HS-5 (cell line): ENCODE measurements around the gene GLTPD2.
A peak's percentile ranks its signal among the peaks of the same experiment; 100 is the strongest.
"Not testable (repeated sequence)": the region's sequence is repeated elsewhere in the genome, so short reads cannot be mapped to it uniquely, and the experiment has no call there.

Experiments used
- DNase-seq: peaks from one replicate; pipeline ENCODE4 v3.0.0-alpha.2; 2012; ENCODE audit warnings: low read depth

The GLTPD2 gene

DNA sequence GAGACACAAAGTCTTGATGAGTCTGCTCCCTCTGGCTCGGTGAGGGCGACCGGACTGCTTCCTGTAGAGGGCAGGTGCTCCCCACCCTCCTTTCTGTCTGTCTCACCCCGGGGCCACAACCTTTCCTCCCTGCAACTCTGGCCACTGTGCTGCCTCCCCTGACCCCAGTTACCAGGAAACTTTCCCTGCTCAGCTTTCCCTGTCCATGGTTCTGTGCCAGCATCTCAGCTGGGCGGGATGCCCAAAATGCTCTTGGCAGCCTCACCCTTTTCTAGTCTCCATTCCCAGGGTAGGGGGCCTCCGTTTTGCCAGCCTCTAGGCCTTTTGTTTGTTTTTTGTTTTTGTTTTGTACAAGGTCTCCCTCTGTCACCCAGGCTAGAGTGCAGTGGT lies 19.6 kb downstream of the GLTPD2 start:
- DNase-seq: no peak

DNA sequence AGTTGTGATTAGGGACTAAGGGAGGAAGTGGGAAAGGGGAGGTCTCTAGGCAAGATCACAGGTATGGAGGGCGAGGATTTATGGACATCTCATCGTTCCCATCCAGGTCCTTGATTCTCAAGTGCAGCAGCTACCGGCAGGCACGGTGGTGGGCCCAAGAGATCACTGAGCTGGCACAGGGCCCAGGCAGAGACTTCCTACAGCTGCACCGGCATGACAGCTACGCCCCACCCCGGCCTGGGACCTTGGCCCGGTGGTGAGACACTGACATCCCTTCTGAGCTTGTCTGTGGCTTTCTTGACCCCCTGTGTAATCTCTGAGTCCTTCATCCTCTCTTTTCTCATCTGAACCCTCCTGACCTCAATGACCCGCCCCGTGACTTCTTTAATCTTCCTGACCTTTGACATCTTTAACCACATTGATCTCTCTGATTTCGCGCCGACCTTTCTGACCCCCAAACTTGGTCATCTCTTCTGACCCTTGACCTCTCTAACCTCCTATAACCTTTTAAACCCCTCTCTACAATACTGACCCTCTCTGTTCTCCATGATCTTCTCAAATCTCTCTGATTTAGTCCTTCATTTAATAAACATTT lies 22.0 kb downstream of the GLTPD2 start:
- no peak for DNase-seq

DNA sequence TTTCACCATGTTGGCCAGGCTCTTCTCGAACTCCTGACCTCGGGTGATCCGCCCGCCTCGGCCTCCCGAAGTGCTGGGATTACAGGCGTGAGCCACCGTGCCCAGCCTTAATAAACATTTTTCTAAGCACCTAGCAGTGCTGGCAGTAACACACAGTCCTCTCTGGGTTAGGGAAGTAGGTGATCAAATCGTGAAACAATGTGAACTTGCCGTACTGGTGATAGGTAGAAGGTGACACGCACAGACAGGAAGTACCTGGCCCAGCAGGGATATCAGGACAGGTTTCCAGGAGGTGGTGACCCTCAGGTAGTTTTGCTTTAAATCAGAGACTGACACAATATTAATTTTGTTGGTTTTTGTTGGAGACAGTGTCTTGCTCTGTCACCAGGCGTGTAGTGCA lies 22.7 kb downstream of the GLTPD2 start:
- no peak for DNase-seq

DNA sequence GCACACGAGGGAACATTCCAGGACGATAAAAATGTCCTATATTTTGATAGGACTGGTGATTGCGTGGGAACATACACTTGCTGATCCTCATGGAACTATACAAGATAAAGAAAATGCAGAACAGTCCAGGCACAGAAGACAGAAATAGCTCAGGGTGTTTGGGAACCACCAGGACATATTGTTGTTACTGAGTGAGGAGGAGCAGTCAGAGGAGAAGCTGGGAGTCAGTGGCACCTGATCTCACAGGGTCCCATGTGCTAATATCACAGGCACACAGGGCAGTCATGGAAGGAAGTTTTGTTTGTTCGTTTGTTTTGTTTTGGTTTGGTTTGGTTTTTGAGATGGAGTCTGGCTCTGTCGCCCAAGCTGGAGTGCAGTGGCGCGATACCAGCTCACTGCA lies 23.9 kb downstream of the GLTPD2 start:
- DNase-seq: no peak

DNA sequence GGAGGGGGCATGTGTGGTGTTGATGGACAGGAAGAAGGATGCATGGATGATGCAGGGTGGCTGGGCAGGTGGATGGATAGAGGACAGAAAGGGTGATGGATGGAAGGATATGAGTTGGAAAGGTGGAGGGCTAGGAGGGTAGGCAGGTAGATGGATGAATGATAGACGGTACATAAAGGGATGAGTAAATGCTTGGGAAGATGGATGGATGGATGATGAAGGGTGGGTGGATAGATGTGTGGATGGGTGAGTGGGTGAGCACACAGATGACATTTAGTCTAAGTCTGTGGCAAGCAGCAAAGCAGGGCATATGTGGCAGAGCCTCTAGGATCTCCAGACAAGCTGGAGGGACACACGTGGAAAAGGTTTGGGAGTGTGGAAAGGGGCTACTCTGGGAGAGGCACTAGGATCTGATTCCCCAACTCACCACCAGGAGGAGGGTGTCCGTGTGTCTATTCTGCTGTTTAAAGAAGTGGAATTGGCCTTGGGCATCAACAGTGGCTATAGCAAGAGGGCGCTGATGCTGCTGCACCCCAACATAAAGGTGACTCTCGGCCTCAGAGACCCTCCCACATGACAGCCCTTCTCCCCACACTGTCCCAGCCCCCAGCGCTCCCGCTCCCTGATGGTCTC lies 26.4 kb downstream of the GLTPD2 start:
- DNase-seq: no peak

DNA sequence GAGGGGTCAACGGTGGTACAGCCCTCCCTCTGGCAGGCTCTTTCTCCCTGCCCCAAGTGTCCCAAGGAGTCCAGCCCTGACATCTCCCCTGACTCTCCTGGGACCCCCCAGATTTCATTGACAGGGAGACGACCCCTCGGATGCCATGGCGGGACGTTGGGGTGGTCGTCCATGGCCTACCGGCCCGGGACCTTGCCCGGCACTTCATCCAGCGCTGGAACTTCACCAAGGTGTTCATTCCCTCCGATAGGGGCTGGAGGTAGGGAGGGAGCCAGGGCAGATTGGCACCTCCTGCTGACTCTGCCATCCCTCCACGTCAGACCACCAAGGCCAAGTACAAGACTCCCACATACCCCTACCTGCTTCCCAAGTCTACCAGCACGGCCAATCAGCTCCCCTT lies 28.1 kb downstream of the GLTPD2 start:
- no peak for DNase-seq

DNA sequence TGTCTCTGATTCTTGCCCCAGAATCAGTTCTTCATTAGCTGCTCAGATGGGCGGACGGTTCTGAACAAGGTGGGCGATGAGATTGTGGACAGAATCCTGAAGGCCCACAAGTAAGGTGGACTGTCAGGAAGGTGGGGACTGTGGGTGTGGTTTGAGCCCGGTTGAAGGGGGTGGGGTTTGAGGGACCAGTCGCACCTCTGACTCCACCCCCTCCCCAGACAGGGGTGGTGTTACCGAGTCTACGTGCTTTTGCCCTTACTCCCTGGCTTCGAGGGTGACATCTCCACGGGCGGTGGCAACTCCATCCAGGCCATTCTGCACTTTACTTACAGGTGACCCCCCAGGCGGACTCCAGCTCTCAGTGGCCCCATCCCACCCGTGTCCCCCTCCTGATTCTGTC lies 29.5 kb downstream of the GLTPD2 start:
- DNase-seq: no peak

DNA sequence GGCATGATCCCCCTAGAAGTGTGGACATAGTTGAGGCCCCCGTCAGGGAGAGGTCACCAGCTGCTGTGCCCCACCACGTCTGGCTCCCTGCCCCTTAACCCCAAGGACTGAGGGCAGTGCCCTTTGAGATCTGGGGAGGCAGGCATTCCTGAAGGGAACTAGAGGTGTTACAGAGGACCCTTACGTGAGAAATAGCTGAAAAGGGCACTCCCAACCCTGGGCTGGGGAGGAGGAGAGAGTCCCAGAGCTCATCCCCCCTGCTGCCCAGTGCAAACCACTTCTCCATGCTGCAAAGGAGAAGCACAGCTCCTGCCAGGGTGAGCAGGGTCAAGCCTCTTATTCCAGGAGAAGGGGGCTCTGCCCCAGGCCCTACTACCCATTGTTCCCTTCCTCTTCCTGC lies 34.1 kb downstream of the GLTPD2 start:
- DNase-seq: no peak

DNA sequence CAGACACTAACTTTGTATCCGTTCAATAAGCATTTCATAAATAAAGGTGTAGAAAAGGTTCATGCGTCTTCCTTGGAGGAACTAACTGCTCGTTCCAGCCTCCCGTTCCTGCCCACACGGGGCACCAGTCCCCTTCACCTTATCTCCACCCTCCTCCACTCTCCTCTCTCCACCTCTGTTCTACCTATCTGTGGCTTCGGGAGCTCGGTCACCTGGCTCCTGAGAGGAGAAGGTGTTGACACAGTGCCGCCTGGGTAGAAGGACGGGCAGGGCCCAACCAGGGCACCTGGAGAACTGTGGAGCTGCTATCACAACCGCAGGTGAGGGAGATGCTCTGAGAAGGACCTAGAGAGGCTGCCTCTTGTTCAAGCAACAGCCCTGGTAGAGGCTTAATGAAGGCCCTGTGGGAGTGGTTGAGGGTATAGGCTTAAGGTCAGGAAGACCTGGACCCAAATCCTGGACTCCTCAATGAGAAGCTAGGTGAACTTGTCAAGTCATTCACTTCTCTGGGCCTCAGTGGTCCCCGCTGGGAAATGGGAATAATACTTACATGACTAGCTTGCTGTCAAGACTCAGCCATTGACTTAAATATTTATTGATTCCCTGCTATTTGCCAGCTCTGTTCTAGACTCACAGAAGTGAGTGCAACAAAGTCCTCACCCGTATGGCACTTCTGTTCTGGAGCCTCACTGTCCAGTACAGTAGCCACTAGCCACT lies 34.8 kb downstream of the GLTPD2 start:
- DNase-seq: no peak

DNA sequence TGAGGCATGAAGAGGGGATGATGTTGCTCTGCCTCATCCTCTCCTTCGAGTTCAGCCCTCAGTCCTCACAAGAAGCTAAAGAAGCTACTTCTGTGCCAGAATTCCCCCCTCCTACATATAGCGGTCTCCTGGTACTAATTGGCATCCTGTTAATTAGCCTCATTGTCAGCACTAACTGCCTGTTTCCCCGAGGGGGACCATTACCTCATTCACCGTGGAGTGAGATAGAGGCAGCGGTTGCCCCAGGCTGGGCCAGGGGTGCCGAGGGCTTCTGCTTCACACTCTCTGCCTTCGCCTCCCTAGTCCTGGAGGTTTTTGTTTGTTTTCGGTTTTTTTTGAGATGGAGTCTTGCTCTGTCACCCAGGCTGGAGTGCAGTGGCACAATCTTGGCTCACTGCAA lies 38.6 kb downstream of the GLTPD2 start:
- DNase-seq: no peak

DNA sequence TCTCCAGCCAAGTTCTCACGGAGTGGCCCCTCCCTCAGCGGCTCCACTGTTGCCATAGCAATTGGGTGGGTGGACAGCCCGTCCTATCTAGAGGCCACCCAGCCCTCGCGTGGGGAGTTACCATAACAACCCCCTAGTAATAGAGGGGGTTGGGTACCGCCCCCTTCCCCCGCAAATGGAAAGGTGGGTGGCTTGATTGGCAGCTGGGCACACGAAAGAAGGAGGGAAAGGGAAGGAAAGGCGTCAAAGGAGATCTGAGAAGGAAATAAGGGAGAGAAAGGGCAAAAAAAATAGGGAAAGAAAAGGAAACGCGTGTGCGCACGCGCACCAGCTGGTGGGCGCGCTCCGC lies 44.0 kb downstream of the GLTPD2 start:
- DNase-seq: not testable (repeated sequence)

DNA sequence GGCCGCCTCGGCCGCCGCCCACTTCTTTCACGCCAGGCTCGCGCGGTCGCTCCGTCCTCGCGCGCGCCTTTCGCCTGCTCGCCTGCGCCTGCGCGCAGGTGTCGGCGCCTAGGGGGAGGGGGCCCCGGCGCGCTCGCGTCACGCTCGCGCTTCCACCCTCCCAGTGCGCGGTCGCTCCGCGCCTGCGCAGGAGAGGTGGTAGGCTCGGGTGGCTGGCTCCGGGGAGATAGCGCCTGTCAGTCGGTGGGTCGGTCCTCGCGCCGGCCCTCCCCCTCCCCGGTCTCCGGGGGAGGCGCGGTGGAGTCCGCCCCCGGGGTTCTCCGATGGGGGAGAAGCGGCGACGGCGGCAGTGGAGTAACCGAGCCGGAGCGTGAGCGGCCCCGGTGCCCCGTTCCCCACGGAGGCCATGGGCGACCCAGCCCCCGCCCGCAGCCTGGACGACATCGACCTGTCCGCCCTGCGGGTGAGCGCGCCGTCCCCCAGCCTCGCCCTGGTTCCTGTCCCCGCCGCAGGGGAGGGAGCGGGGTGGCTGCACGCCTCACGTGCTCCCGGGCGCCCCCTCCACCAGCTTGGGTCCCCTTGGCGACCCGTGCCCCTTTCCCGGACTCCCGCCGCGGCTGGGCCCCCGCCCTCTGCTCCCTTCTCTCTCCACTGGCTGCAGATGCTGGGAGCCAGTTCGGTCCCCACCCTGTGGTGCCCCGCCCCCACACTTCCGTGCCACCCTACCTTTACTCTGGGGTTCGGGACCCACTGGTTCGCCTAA lies 44.6 kb downstream of the GLTPD2 start, which contains the start of gene MINK1:
Gene MINK1, plus strand, starts transcription at position 163 of the 763 bp plus-strand sequence. Its CDS starts 244 bp downstream, at position 407.
- DNase-seq: peak; percentile 77

DNA sequence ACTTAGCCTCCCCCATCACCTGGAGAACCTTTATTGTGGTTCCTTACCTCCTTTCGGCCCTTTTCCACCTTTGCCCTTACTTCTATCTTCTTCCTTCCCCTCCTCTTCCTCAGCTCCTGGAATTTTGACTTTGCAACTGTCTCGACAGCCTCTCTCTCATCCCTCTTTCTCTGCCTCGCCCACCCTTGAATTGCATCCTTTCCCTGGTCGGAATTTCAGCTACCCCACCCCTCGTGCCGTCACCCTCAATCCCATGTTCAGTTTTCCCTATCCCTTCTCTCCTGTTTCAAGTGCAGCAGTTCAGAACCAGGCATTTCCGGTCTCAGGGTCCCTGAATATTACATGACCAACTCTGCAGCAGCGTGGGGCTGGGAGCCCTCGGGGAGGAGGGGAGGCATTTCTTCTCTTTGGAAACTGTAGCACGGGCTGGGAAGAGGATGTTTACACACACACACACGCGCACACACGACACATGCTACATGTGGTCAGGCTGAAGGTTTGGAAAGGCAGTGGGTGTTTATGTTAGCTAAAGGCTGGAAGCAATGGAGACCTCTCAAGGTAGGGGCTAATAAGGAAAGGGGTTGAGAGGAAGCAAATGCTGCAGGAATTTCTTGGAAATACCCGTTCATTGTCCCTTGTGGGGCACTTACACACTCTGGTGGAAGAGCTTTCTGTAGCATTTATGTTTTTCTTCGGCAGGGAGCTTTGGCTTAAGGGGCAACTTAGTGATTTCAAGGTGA lies 45.3 kb downstream of the GLTPD2 start:
- DNase-seq: no peak

DNA sequence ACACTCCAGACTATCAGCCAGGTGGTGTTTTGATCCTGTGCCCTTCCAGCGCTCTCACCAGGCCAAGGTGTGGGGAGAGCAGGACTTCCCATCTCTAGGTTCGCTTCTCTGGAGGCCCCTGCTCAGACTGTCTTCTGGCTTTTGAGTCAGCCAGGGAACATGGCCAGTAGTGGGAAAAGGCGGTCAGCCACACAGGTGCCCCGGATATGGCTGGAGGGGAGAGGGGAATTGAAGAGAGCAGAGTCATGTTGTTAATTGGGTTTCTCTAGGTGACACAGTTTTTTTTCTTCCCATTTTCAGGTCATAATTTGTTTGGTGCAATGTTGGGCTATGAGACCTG lies 45.9 kb downstream of the GLTPD2 start:
- DNase-seq: no peak

DNA sequence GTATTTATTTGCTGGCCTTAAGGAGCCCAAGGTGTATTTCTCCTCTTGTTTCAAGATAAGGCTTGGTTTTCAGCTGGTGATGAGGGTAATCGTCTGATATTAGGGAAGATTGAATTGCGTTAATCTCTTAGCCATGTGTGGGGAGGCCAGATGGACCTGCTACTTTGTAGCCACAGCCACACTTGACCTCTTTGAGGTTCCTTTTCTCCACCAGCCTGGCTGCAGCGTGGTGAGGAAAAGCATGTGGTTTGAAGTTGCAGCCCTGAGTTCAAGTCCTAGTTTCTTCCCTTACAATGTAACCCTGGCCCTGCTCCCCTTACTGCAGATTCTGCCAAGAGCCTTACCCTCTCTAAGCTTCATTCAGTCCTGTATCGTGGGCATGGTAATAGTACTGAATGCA lies 47.5 kb downstream of the GLTPD2 start:
- no peak for DNase-seq

DNA sequence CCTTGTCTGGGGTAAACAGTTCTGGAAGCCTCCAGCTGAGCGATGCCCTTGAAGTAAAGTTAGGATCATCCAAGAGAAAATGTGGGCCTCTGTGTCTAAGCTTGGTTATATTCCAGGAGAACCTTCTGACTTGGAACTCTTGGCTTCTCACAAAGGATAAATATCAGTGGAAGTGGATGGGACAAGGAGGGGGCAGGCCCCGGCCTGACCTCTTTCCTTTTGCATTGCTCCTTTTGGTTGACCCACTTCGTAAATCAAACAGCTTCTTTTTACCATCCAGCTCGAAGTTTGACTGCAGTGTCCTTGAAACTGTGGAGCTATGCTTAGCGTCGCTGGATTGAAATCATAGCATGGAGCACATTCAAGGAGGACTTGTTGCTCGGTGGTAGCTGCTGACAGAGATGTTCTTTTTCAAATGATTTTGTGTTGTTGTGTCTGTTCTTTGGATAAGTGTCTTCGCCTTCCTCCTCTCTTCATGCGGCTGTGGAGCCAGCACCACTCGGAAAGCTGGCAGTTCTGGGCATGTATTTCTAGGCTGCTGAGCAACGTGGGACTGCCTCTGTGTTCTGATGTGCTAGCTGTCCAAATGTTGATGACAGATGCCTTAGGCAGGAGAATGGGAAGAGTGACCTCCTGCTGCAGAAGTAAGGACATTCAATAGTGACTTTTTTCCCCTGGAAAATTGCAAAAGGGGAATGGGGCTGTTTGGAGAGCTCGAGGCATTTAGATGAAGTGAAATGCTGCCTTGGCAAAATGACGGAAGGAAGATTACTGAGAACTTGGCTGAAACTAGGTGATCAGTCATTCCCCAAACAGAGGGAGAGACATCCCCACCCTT lies 48.9 kb downstream of the GLTPD2 start:
- no peak for DNase-seq

DNA sequence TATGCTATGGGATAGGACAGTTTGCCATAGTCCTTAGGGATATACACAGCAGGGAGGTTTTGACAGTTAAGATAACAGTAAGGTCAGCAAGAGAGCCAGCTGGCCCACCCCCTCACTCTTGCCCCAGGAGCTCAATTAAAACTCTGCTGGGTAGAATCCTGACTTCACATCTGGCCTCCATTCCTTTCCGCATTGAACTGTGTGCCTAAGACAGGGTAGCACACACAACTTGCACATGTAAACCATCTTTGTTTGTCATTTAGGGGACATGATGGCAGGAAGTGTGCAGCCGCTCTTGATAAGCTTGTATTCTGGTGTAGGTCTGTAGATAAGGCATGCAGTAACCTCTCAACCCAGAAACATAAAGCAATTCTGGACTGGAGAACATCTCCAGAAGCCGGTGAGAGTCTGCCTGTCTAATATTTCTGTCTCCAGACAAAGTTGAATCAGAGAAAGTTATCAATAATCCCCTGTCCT lies 49.6 kb downstream of the GLTPD2 start:
- DNase-seq: no peak

DNA sequence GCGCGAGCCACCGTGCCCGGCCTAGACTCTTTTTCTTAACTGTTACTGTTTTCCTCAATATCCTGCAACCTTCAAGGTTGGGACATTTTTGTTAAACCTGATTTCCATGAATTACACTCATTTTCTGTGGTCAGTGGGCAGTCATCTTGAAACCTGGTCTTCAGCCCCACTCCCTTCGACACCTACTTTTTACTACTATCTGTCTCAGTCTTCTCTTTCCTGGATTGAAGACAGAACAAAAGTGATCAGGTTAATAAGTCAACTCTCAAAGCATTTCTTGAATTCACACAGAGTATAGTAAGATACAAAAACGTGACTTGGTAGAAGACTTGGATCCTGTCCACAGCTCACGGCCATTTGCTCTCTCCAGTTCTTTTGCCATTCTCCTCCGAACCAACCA lies 50.5 kb downstream of the GLTPD2 start:
- DNase-seq: no peak
